ENCODE results near the gene VMAC. TPM values are rescaled to one million over a fixed set of nuclear protein-coding genes. Genes with fewer than 3 reads are reported as not detected.

The VMAC gene
- total and polyA plus RNA-seq, 9 of the 15 experiments (the other 6 are each of a cell fraction or from before 2014, with no cell fraction given) = 0.03 to 3.4 (median 1.1) TPM

- Histone ChIP-seq H3K27ac (ENCODE audit: extremely low read depth, low read depth, low read length) (no peak overlapping the region), H3K79me2 (ENCODE audit: control insufficient read depth, insufficient read depth, low read length) (no peaks in the 10 kb centered on the region), H3K9ac (ENCODE audit: insufficient read depth in 1 of 2, low read depth in 2 of 2, low read length in 2 of 2) (no peak overlapping the region), H3K36me3 (ENCODE audit: control insufficient read depth, insufficient read depth, low read length) (no peaks in the 10 kb centered on the region), H2AFZ (ENCODE audit: low read depth, low read length) (no peak overlapping the region), H3K4me1 (replicated peaks in 1 of 2; ENCODE audit: control insufficient read depth in 2 of 2, insufficient read depth in 2 of 2, low read length in 2 of 2) (peaks cover 2 to 19% of the 10 kb centered on the region in 2 experiments; a peak in 2 of 5 replicates), H3K27me3 (ENCODE audit: control insufficient read depth in 2 of 2, insufficient read depth in 2 of 2, low read length in 2 of 2) (peaks cover 15 to 42% of the 10 kb centered on the region in 2 experiments; a peak in 4 of 5 replicates), H3K9me1 (ENCODE audit: control insufficient read depth, insufficient read depth, low read length) (no peaks in the 10 kb centered on the region), H3K4me2 (ENCODE audit: insufficient read depth, low read length) (no peak overlapping the region), H3K9me3 (replicated peaks; ENCODE audit: control insufficient read depth, insufficient read depth, low read depth, low read length) (no peaks in the 10 kb centered on the region), H4K20me1 (replicated peaks; ENCODE audit: control insufficient read depth, insufficient read depth, low read length) (no peaks in the 10 kb centered on the region), H3K4me3 (no peak overlapping the region)
- CTCF ChIA-PET (ENCODE audit: low intra/inter-chr PET ratio) = no interaction called here
- DNase-seq (ENCODE audit: extremely low read depth in 1 of 4, low spot score in 3 of 4) = no peak
- BruUV-seq (replicated peaks) = no TSS peak
- FAIRE-seq = no peak
- intact Hi-C loops (cut with micrococcal nuclease) = no loop called here
- WGBS (ENCODE audit: insufficient coverage, low coverage, missing lambda C conversion rate) = 16% methylated on average over 15 of the region's 19 CpGs
- TF ChIP-seq, protein P1, sequence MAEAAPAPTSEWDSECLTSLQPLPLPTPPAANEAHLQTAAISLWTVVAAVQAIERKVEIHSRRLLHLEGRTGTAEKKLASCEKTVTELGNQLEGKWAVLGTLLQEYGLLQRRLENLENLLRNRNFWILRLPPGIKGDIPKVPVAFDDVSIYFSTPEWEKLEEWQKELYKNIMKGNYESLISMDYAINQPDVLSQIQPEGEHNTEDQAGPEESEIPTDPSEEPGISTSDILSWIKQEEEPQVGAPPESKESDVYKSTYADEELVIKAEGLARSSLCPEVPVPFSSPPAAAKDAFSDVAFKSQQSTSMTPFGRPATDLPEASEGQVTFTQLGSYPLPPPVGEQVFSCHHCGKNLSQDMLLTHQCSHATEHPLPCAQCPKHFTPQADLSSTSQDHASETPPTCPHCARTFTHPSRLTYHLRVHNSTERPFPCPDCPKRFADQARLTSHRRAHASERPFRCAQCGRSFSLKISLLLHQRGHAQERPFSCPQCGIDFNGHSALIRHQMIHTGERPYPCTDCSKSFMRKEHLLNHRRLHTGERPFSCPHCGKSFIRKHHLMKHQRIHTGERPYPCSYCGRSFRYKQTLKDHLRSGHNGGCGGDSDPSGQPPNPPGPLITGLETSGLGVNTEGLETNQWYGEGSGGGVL (CRISPR knock-in tag; IDR thresholded peaks at IDR 0.05) = no peak
- TF ChIP-seq ZNF24 (IDR thresholded peaks at IDR 0.05) = 0 out of 2 replicates have a peak, but pooled peaks have one; percentile 32
- POLR2A ChIA-PET = interaction anchor here (0.6 kb wide), 1 partner anchor 17 kb away, joined by 3 read pairs; no protein-coding TSS in a partner anchor
- in situ Hi-C loops (cut with MboI) = no loop called here
- no peak for ATAC-seq
Measured at GRCh38 chr19:5881543-5882299, 23.0 kb upstream of the VMAC start.
